GM21717 (cell line): ENCODE results near the gene ITFG1.
"Not testable (repeated sequence)": the region's sequence is repeated elsewhere in the genome, so short reads cannot be mapped to it uniquely, and the experiment has no call there.

Experiments used
- ATAC-seq: cut with Tn5 transposase; IDR thresholded peaks from one replicate; pipeline ENCODE4 v1.9.1; 2021; ENCODE audit warnings: mild to moderate bottlenecking, moderate library complexity; ENCODE audit not compliant: unreplicated experiment

The ITFG1 gene

GRCh38 chr16:47161464-47161863 lies 299.4 kb downstream of the ITFG1 start:
- ATAC-seq, result no peak

GRCh38 chr16:47160422-47160821 lies 300.4 kb downstream of the ITFG1 start:
- ATAC-seq, result no peak

GRCh38 chr16:47158992-47159391 lies 301.9 kb downstream of the ITFG1 start:
- ATAC-seq, result no peak

GRCh38 chr16:47156680-47157215 lies 304.1 kb downstream of the ITFG1 start:
- ATAC-seq, result no peak

- not testable (repeated sequence) for ATAC-seq
These were observed 308.4 kb downstream of the ITFG1 start for GRCh38 chr16:47152501-47152900.

GRCh38 chr16:47150067-47150466 lies 310.8 kb downstream of the ITFG1 start:
- ATAC-seq, result no peak

- ATAC-seq, result no peak
These were observed 316.3 kb downstream of the ITFG1 start for GRCh38 chr16:47144559-47144877.

- ATAC-seq, result peak; percentile 50
These were observed 316.9 kb downstream of the ITFG1 start, which contains the start of gene NETO2 for GRCh38 chr16:47143677-47144558. Gene NETO2 (minus strand): TSS chr16:47143945. CDS start chr16:47143612, 333 bp downstream.

GRCh38 chr16:47142821-47143676 lies 317.8 kb downstream of the ITFG1 start:
- peak; percentile 66 for ATAC-seq

GRCh38 chr16:47142486-47142820 lies 318.4 kb downstream of the ITFG1 start:
- ATAC-seq, result no peak

- ATAC-seq, result peak; percentile 61
These were observed 318.9 kb downstream of the ITFG1 start for GRCh38 chr16:47141773-47142485.

- ATAC-seq, result no peak
These were observed 320.2 kb downstream of the ITFG1 start for GRCh38 chr16:47140686-47141085.

GRCh38 chr16:47139561-47140185 lies 321.2 kb downstream of the ITFG1 start:
- ATAC-seq, result no peak

GRCh38 chr16:47137925-47138324 lies 322.9 kb downstream of the ITFG1 start:
- not testable (repeated sequence) for ATAC-seq

GRCh38 chr16:47136099-47136842 lies 324.6 kb downstream of the ITFG1 start:
- ATAC-seq, result no peak

- ATAC-seq, result no peak
These were observed 326.3 kb downstream of the ITFG1 start for GRCh38 chr16:47134550-47134949.

- no peak for ATAC-seq
These were observed 328.6 kb downstream of the ITFG1 start for GRCh38 chr16:47132308-47132707.

- no peak for ATAC-seq
These were observed 331.0 kb downstream of the ITFG1 start for GRCh38 chr16:47129755-47130435.

GRCh38 chr16:47127541-47127940 lies 333.3 kb downstream of the ITFG1 start:
- no peak for ATAC-seq
